ENCODE results near the gene MX2. TPM values are rescaled to one million over a fixed set of nuclear protein-coding genes. Genes with fewer than 3 reads are reported as not detected.
A peak's percentile ranks its signal among the peaks of the same experiment; 100 is the strongest.
"Not testable (repeated sequence)": the region's sequence is repeated elsewhere in the genome, so short reads cannot be mapped to it uniquely, and the experiment has no call there.

MX2 gene
- total and polyA plus RNA-seq, 10 of the 15 experiments (the other 5 are each of a cell fraction or from before 2014, with no cell fraction given) = 10.5 to 167 (median 46.1) TPM

- ATAC-seq; H3K27me3 ChIP-seq (replicated peaks in 1 of 2; ENCODE audit: control insufficient read depth in 2 of 2, insufficient read depth in 2 of 2, low read length in 1 of 2); FAIRE-seq; H3K9ac ChIP-seq (ENCODE audit: control insufficient read depth, insufficient read depth, low read length); DNase-seq (ENCODE audit: low read depth, low spot score); H4K20me1 ChIP-seq (ENCODE audit: control insufficient read depth, insufficient read depth); H3K4me3 ChIP-seq; intact Hi-C loops (cut with micrococcal nuclease; ENCODE audit: unreplicated experiment); in situ Hi-C loops (cut with MboI); H3K36me3 ChIP-seq (ENCODE audit: control insufficient read depth in 2 of 2, insufficient read depth in 2 of 2, low read length in 1 of 2); H3K27ac ChIP-seq (ENCODE audit: control insufficient read depth, insufficient read depth); H2AFZ ChIP-seq (ENCODE audit: control insufficient read depth, low read depth, low read length); H3K9me3 ChIP-seq (replicated peaks; ENCODE audit: control insufficient read depth, insufficient read depth, low read length); H3K4me2 ChIP-seq (ENCODE audit: control insufficient read depth, insufficient read depth); BruUV-seq (replicated peaks): not testable (repeated sequence)
- CTCF ChIA-PET = interaction anchor here (2.5 to 5.8 kb wide), 4 partner anchors 11 to 140 kb away, joined by 13 to 45 read pairs (median 20); no protein-coding TSS in a partner anchor
- Histone ChIP-seq H3K79me2 (ENCODE audit: control insufficient read depth, insufficient read depth, low read length) (peaks cover 36% of the 10 kb centered on the region), H3K4me1 (ENCODE audit: control insufficient read depth, insufficient read depth, low read length) (peaks cover 26% of the 10 kb centered on the region)
- 39% methylated on average over 5 of the region's 5 CpGs for WGBS (ENCODE audit: insufficient coverage, insufficient replicate concordance, low lambda C conversion rate, missing lambda C conversion rate)
- SMC1A ChIA-PET (ENCODE audit: uncharacterized antibody, unreplicated experiment) = interaction anchor here (0.9 to 3.5 kb wide), 5 partner anchors 11 to 140 kb away, joined by 3 to 21 read pairs (median 6); no protein-coding TSS in a partner anchor
- POLR2A ChIA-PET = interaction anchor here (0.6 to 7.8 kb wide), 5 partner anchors 11 to 488 kb away, joined by 3 to 80 read pairs (median 3); no protein-coding TSS in a partner anchor
- RAD21 ChIA-PET (ENCODE audit: unreplicated experiment) = interaction anchor here (1.3 to 3.8 kb wide), 4 partner anchors 9 to 140 kb away, joined by 4 to 36 read pairs (median 6); no protein-coding TSS in a partner anchor
- peak; percentile 53; the same call in 1 of the 2 replicates for TF ChIP-seq NFYB (IDR thresholded peaks at IDR 0.05; ENCODE audit: insufficient read depth, low read depth, low read length)
Measured at GRCh38 chr21:41423305-41423636, 61.4 kb downstream of the MX2 start.

DNA sequence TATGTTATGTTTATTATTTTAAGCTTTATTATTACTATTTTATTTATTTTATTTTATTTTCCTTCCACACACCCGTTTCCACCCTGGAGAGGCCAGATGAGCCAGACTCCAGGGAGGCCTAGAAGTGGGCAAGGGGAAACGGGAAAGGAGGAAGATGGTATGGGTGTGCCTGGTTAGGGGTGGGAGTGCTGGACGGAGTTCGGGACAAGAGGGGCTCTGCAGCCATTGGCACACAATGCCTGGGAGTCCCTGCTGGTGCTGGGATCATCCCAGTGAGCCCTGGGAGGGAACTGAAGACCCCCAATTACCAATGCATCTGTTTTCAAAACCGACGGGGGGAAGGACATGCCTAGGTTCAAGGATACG, 63.7 kb downstream of the MX2 start:
- WGBS (ENCODE audit: insufficient coverage, insufficient replicate concordance, low lambda C conversion rate, missing lambda C conversion rate) = 16% methylated on average over 7 of the region's 7 CpGs
- Histone ChIP-seq H3K9me3 (replicated peaks; ENCODE audit: control insufficient read depth, insufficient read depth, low read length) (no peaks in the 10 kb centered on the region; the same call in 2 of the 3 replicates), H4K20me1 (ENCODE audit: control insufficient read depth, insufficient read depth) (peaks cover 6% of the 10 kb centered on the region), H3K4me3 (peak overlapping the region; percentile 93), H3K27ac (ENCODE audit: control insufficient read depth, insufficient read depth) (peak overlapping the region; percentile 100), H3K4me1 (ENCODE audit: control insufficient read depth, insufficient read depth, low read length) (peaks cover 39% of the 10 kb centered on the region), H3K9ac (ENCODE audit: control insufficient read depth, insufficient read depth, low read length) (peak overlapping the region; percentile 100), H3K4me2 (ENCODE audit: control insufficient read depth, insufficient read depth) (peak overlapping the region; percentile 95), H3K27me3 (replicated peaks in 1 of 2; ENCODE audit: control insufficient read depth in 2 of 2, insufficient read depth in 2 of 2, low read length in 1 of 2) (no peaks in the 10 kb centered on the region), H2AFZ (ENCODE audit: control insufficient read depth, low read depth, low read length) (peak overlapping the region; percentile 54), H3K36me3 (ENCODE audit: control insufficient read depth in 2 of 2, insufficient read depth in 2 of 2, low read length in 1 of 2) (peaks cover 0 to 30% of the 10 kb centered on the region in 2 experiments; a peak in 2 of 4 replicates), H3K79me2 (ENCODE audit: control insufficient read depth, insufficient read depth, low read length) (peaks cover 59% of the 10 kb centered on the region)
- TSS peak; percentile 97 for BruUV-seq (replicated peaks)
- intact Hi-C loops (cut with micrococcal nuclease; ENCODE audit: unreplicated experiment) = no loop called here
- in situ Hi-C loops (cut with MboI) = no loop called here
- DNase-seq (ENCODE audit: low read depth, low spot score) (no peak), FAIRE-seq (no peak), ATAC-seq (peak; percentile 1; the same call in 2 of the 3 replicates)
- TF ChIP-seq ZBTB40 (IDR thresholded peaks at IDR 0.05; ENCODE audit: borderline replicate concordance) (peak; percentile 55), MYC (IDR thresholded peaks at IDR 0.05; ENCODE audit: insufficient read depth, insufficient read length, insufficient replicate concordance, low read length, severe bottlenecking) (no peak)
- ChIA-PET POLR2A (interaction anchor here (1.0 to 7.8 kb wide), 7 partner anchors 8 to 501 kb away, joined by 3 to 80 read pairs (median 9); no protein-coding TSS in a partner anchor), SMC1A (ENCODE audit: uncharacterized antibody, unreplicated experiment) (interaction anchor here (1.3 to 5.6 kb wide), 6 partner anchors 13 to 142 kb away, joined by 4 to 47 read pairs (median 10); no protein-coding TSS in a partner anchor), CTCF (interaction anchor here (1.6 to 5.8 kb wide), 5 partner anchors 10 to 142 kb away, joined by 3 to 45 read pairs (median 16); no protein-coding TSS in a partner anchor), RAD21 (ENCODE audit: unreplicated experiment) (interaction anchor here (1.0 to 3.8 kb wide), 5 partner anchors 53 to 143 kb away, joined by 3 to 36 read pairs (median 6); partner anchors contain the start of gene MX2)

All from GM12878 (cell line).